Measurements from ENCODE around the gene TSPAN9.

DNA sequence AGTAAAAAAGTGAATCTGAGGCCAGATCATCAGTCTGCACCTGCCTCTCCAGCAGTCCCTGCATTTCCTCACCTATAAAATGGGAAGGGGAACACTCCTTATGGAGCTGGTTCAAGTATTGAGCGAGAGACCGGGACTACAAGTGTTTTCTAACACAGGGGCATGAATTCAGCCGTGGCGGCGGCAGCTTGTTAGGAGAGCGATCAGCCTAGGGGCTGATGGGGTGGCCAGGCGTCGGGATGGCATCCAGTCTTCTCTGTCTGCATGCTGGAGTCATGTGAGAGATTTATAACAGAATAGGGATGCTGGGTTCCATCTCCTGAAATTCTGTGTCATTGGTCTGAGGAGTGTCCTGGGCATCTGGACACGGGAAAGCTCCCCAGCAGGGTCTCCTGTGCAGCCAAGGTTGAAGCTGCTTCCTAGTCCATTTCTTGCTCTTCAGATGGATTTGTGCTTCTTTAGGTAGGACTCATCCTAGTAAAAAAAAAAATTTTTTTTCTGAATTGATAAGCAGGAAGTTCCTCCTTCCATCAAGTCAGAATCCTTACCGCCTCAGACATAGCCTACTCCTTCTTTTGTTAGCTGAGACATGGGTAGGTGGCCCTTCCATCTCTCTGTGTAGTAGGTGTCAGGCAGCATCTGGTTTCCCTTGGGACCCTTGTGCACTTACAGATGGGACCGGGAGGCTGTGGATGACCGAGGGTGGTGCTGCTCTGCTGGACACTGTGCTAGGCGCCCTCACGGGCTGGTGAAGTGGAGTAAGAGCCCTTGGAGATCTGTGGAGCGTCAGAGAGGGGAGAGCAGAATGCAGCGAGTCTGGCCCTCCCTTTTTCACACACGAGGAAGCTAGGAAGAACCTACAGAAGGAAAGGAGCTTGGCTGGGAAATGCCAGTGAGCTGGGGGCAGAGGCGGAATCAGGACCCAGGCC lies 146.7 kb downstream of the TSPAN9 start:
- TF ChIP-seq, protein P1, sequence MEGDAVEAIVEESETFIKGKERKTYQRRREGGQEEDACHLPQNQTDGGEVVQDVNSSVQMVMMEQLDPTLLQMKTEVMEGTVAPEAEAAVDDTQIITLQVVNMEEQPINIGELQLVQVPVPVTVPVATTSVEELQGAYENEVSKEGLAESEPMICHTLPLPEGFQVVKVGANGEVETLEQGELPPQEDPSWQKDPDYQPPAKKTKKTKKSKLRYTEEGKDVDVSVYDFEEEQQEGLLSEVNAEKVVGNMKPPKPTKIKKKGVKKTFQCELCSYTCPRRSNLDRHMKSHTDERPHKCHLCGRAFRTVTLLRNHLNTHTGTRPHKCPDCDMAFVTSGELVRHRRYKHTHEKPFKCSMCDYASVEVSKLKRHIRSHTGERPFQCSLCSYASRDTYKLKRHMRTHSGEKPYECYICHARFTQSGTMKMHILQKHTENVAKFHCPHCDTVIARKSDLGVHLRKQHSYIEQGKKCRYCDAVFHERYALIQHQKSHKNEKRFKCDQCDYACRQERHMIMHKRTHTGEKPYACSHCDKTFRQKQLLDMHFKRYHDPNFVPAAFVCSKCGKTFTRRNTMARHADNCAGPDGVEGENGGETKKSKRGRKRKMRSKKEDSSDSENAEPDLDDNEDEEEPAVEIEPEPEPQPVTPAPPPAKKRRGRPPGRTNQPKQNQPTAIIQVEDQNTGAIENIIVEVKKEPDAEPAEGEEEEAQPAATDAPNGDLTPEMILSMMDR (IDR thresholded peaks at IDR 0.05; ENCODE audit: low read depth, low read length, missing input control), result no peak
- TF ChIP-seq RXRA (IDR thresholded peaks at IDR 0.05) (no peak), RAD21 (IDR thresholded peaks at IDR 0.05) (no peak), EGR1 (IDR thresholded peaks at IDR 0.05; ENCODE audit: low read depth in 2 of 2) (no peak), SP1 (IDR thresholded peaks at IDR 0.05) (no peak), TAF1 (conservative IDR thresholded peaks at IDR 0.05) (no peak), YY1 (IDR thresholded peaks at IDR 0.05) (no peak)
- TF ChIP-seq, protein P2, sequence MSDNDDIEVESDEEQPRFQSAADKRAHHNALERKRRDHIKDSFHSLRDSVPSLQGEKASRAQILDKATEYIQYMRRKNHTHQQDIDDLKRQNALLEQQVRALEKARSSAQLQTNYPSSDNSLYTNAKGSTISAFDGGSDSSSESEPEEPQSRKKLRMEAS (IDR thresholded peaks at IDR 0.05), result no peak
- TF ChIP-seq, protein P3, sequence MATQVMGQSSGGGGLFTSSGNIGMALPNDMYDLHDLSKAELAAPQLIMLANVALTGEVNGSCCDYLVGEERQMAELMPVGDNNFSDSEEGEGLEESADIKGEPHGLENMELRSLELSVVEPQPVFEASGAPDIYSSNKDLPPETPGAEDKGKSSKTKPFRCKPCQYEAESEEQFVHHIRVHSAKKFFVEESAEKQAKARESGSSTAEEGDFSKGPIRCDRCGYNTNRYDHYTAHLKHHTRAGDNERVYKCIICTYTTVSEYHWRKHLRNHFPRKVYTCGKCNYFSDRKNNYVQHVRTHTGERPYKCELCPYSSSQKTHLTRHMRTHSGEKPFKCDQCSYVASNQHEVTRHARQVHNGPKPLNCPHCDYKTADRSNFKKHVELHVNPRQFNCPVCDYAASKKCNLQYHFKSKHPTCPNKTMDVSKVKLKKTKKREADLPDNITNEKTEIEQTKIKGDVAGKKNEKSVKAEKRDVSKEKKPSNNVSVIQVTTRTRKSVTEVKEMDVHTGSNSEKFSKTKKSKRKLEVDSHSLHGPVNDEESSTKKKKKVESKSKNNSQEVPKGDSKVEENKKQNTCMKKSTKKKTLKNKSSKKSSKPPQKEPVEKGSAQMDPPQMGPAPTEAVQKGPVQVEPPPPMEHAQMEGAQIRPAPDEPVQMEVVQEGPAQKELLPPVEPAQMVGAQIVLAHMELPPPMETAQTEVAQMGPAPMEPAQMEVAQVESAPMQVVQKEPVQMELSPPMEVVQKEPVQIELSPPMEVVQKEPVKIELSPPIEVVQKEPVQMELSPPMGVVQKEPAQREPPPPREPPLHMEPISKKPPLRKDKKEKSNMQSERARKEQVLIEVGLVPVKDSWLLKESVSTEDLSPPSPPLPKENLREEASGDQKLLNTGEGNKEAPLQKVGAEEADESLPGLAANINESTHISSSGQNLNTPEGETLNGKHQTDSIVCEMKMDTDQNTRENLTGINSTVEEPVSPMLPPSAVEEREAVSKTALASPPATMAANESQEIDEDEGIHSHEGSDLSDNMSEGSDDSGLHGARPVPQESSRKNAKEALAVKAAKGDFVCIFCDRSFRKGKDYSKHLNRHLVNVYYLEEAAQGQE (IDR thresholded peaks at IDR 0.05), result no peak
- TF ChIP-seq, protein P4, sequence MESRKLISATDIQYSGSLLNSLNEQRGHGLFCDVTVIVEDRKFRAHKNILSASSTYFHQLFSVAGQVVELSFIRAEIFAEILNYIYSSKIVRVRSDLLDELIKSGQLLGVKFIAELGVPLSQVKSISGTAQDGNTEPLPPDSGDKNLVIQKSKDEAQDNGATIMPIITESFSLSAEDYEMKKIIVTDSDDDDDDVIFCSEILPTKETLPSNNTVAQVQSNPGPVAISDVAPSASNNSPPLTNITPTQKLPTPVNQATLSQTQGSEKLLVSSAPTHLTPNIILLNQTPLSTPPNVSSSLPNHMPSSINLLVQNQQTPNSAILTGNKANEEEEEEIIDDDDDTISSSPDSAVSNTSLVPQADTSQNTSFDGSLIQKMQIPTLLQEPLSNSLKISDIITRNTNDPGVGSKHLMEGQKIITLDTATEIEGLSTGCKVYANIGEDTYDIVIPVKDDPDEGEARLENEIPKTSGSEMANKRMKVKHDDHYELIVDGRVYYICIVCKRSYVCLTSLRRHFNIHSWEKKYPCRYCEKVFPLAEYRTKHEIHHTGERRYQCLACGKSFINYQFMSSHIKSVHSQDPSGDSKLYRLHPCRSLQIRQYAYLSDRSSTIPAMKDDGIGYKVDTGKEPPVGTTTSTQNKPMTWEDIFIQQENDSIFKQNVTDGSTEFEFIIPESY (IDR thresholded peaks at IDR 0.05), result no peak

Measured in liver (tissue), 3 donors.